ENCODE results near the gene TUFT1. TPM values are rescaled to one million over a fixed set of nuclear protein-coding genes. Genes with fewer than 3 reads are reported as not detected.

TUFT1 gene
- total RNA-seq, 1 experiment from 2014 or later = 7.9 TPM

DNA sequence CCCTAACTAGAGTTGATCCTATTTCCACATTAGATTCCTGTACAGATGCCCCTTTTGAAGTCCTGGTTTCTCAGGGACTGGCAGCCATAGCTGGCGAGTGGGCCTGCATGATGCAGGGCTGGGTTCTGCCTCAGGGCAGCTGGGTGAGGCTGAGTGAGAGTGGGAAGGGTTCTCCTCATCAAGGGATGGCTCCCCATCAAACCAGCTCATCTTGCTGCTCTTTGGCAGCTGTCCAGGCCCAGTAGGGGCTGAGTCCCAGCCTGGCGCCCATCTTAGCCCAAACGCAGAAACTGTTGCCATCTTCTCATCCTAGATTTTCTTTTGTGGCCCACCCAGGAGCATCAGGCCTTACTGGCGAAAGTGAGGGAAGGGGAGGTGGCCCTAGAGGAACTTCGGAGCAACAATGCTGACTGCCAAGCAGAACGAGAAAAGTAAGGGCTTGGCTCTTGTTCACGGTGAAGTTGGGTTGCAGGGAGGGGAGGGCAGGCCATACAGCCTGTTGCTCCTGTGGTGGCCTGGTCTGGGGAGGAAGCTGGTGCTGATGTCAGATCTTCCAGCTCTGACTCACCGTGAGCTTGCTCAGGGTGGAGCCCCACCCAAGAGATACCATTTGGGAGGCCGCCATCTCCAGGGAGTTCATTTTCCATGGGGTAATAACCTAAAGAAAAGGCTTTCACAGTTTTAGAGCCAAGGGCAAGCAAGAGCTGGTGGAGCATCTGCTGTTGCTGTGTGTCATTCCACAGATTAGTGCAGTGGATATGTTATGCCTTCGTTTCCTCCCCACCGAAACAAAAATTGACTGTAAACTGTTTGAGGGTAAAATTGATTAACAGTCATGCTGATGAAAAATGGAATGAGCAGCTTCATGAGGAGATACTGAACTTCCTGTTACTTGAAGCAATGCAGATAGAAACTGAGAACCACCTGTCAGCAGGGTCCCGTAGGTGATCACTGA is 34.7 kb downstream of the TUFT1 start:
- peaks cover 11% of the 10 kb centered on the region for H3K4me1 Mint-ChIP-seq
- no peaks in the 10 kb centered on the region for H3K9me3 Mint-ChIP-seq
- no peaks in the 10 kb centered on the region for H3K27me3 Mint-ChIP-seq (ENCODE audit: low read depth)
- ATAC-seq (no peak), DNase-seq (ENCODE audit: low spot score) (no peak)
- H3K4me3 Mint-ChIP-seq = no peak overlapping the region
- ChIA-PET CTCF (no interaction called here), POLR2A (no interaction called here)
- no peak for TF ChIP-seq MXD4 (CRISPR knock-in tag; IDR thresholded peaks at IDR 0.05; ENCODE audit: borderline replicate concordance)
- TF ChIP-seq, protein P1, sequence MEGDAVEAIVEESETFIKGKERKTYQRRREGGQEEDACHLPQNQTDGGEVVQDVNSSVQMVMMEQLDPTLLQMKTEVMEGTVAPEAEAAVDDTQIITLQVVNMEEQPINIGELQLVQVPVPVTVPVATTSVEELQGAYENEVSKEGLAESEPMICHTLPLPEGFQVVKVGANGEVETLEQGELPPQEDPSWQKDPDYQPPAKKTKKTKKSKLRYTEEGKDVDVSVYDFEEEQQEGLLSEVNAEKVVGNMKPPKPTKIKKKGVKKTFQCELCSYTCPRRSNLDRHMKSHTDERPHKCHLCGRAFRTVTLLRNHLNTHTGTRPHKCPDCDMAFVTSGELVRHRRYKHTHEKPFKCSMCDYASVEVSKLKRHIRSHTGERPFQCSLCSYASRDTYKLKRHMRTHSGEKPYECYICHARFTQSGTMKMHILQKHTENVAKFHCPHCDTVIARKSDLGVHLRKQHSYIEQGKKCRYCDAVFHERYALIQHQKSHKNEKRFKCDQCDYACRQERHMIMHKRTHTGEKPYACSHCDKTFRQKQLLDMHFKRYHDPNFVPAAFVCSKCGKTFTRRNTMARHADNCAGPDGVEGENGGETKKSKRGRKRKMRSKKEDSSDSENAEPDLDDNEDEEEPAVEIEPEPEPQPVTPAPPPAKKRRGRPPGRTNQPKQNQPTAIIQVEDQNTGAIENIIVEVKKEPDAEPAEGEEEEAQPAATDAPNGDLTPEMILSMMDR (IDR thresholded peaks at IDR 0.05) = no peak
- no peak overlapping the region for H3K27ac Mint-ChIP-seq
- peaks cover 23% of the 10 kb centered on the region for H3K36me3 Mint-ChIP-seq

DNA sequence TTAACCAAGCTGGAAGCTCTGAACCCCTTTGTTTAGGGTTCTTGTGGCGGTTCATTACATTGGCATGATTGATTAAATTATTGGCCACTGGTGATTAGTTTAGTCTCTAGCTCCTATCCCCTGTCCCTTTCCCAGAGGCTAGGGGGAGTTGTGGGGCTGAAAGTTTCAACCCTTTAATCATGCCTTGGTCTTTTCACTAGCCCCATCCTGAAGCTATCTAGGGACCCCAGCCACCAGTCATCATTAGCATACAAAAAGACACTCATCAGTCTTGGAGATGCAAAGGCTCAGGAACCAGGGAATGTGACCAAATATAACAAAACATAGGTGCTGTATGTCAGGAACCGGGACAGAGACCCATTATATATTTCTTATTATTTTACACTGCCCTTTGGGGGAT is 37.1 kb downstream of the TUFT1 start:
- Mint-ChIP-seq H3K27ac (peak overlapping the region; percentile 3; the same call in 1 of the 2 replicates), H3K27me3 (ENCODE audit: low read depth) (no peaks in the 10 kb centered on the region), H3K4me3 (no peak overlapping the region), H3K9me3 (no peaks in the 10 kb centered on the region), H3K4me1 (peaks cover 11% of the 10 kb centered on the region), H3K36me3 (peaks cover 29% of the 10 kb centered on the region)
- ChIA-PET POLR2A (interaction anchor here (0.7 kb wide), 1 partner anchor 66 kb away, joined by 3 read pairs; the partner anchor contains the start of gene CGN), CTCF (interaction anchor here (0.7 to 1.9 kb wide), 5 partner anchors 15 to 116 kb away, joined by 3 to 11 read pairs (median 3); no protein-coding TSS in a partner anchor)
- DNase-seq (ENCODE audit: low spot score) (peak; percentile 18), ATAC-seq (peak; percentile 90)
- TF ChIP-seq, protein P2, sequence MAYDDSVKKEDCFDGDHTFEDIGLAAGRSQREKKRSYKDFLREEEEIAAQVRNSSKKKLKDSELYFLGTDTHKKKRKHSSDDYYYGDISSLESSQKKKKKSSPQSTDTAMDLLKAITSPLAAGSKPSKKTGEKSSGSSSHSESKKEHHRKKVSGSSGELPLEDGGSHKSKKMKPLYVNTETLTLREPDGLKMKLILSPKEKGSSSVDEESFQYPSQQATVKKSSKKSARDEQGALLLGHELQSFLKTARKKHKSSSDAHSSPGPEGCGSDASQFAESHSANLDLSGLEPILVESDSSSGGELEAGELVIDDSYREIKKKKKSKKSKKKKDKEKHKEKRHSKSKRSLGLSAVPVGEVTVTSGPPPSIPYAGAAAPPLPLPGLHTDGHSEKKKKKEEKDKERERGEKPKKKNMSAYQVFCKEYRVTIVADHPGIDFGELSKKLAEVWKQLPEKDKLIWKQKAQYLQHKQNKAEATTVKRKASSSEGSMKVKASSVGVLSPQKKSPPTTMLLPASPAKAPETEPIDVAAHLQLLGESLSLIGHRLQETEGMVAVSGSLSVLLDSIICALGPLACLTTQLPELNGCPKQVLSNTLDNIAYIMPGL (CRISPR knock-in tag; IDR thresholded peaks at IDR 0.05) = no peak
- TF ChIP-seq TCF7 (CRISPR knock-in tag; IDR thresholded peaks at IDR 0.05; ENCODE audit: low read depth) (no peak), ZNF138 (CRISPR knock-in tag; conservative IDR thresholded peaks at IDR 0.05) (no peak)
- TF ChIP-seq, protein P3, sequence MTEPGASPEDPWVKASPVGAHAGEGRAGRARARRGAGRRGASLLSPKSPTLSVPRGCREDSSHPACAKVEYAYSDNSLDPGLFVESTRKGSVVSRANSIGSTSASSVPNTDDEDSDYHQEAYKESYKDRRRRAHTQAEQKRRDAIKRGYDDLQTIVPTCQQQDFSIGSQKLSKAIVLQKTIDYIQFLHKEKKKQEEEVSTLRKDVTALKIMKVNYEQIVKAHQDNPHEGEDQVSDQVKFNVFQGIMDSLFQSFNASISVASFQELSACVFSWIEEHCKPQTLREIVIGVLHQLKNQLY (CRISPR knock-in tag; IDR thresholded peaks at IDR 0.05) = no peak
- TF ChIP-seq, protein P4, sequence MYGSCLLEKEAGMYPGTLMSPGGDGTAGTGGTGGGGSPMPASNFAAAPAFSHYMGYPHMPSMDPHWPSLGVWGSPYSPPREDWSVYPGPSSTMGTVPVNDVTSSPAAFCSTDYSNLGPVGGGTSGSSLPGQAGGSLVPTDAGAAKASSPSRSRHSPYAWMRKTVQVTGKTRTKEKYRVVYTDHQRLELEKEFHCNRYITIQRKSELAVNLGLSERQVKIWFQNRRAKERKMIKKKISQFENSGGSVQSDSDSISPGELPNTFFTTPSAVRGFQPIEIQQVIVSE (CRISPR knock-in tag; IDR thresholded peaks at IDR 0.05; ENCODE audit: borderline replicate concordance) = no peak
- TF ChIP-seq, protein P5, sequence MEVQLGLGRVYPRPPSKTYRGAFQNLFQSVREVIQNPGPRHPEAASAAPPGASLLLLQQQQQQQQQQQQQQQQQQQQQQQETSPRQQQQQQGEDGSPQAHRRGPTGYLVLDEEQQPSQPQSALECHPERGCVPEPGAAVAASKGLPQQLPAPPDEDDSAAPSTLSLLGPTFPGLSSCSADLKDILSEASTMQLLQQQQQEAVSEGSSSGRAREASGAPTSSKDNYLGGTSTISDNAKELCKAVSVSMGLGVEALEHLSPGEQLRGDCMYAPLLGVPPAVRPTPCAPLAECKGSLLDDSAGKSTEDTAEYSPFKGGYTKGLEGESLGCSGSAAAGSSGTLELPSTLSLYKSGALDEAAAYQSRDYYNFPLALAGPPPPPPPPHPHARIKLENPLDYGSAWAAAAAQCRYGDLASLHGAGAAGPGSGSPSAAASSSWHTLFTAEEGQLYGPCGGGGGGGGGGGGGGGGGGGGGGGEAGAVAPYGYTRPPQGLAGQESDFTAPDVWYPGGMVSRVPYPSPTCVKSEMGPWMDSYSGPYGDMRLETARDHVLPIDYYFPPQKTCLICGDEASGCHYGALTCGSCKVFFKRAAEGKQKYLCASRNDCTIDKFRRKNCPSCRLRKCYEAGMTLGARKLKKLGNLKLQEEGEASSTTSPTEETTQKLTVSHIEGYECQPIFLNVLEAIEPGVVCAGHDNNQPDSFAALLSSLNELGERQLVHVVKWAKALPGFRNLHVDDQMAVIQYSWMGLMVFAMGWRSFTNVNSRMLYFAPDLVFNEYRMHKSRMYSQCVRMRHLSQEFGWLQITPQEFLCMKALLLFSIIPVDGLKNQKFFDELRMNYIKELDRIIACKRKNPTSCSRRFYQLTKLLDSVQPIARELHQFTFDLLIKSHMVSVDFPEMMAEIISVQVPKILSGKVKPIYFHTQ (CRISPR knock-in tag; IDR thresholded peaks at IDR 0.05) = no peak

DNA sequence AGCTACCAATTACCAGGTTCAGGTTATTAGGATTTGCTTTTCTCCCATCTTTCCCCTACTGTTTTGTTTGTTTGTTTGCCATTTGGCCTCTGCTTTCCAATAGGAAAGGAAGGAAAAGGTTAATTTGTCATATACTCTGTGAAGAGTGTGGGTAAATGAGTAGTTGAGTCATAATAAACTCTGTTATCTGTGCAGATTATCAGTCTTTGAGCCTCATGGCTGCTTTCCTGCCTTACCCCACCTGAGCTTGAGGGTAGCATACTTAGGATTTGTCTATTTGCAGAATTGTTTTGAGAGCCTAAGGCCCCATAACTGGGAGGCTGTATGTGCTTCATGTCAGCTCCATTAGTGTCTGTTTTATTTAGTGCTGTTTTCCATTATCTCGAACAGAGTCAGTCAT is 38.8 kb downstream of the TUFT1 start:
- TF ChIP-seq ZBTB21 (CRISPR knock-in tag; IDR thresholded peaks at IDR 0.05; ENCODE audit: borderline replicate concordance) (no peak), CREB1 (CRISPR knock-in tag; IDR thresholded peaks at IDR 0.05) (no peak), TP53 (CRISPR knock-in tag; IDR thresholded peaks at IDR 0.05) (no peak), IRF2 (CRISPR knock-in tag; IDR thresholded peaks at IDR 0.05; ENCODE audit: borderline replicate concordance, low read depth) (no peak), RORB (CRISPR knock-in tag; IDR thresholded peaks at IDR 0.05) (no peak), NR3C1 (CRISPR knock-in tag; conservative IDR thresholded peaks at IDR 0.05; ENCODE audit: low read depth) (no peak), TEAD1 (CRISPR knock-in tag; IDR thresholded peaks at IDR 0.05) (no peak)
- H3K9me3 Mint-ChIP-seq = no peaks in the 10 kb centered on the region
- H3K4me1 Mint-ChIP-seq = peaks cover 8% of the 10 kb centered on the region
- DNase-seq (ENCODE audit: low spot score) (no peak), ATAC-seq (no peak)
- H3K4me3 Mint-ChIP-seq = no peak overlapping the region
- no peak overlapping the region for H3K27ac Mint-ChIP-seq
- ChIA-PET CTCF (interaction anchor here (1.6 kb wide), 1 partner anchor 15 kb away, joined by 5 read pairs; no protein-coding TSS in a partner anchor), POLR2A (interaction anchor here (0.5 kb wide), 1 partner anchor 219 kb away, joined by 3 read pairs; no protein-coding TSS in a partner anchor)
- H3K27me3 Mint-ChIP-seq (ENCODE audit: low read depth) = no peaks in the 10 kb centered on the region
- H3K36me3 Mint-ChIP-seq = peaks cover 28% of the 10 kb centered on the region

Measured in WTC11 (cell line).